IMR-90 (cell line): ENCODE data around the gene COL8A1. TPM values are rescaled to one million over a fixed set of nuclear protein-coding genes. Genes with fewer than 3 reads are reported as not detected.

Experiments used
- ATAC-seq: fragments of 200-7000 bp; cut with Tn5 transposase; 2 replicates; pipeline ENCODE4 v1.9.1; 2020; ENCODE audit warnings: low read depth, mild to moderate bottlenecking, moderate library complexity
- BruUV-seq: library from RNA; stranded (reverse); fragments of 400-500 nt; replicated peaks from 2 replicates; lab custom pipeline; 2021; lab: Mats Ljungman, UMichigan
- CTCF ChIA-PET: fragments of 300-600 bp; formaldehyde crosslinking; extraction: SDS; loops from one replicate; lab custom pipeline; 2021; ENCODE audit warnings: antibody characterized with exemption; lab: Yijun Ruan, JAX
- POLR2A ChIA-PET: fragments of 300-600 bp; sonication (Branson Sonifier 250); formaldehyde crosslinking; loops from one replicate; lab custom pipeline; 2022; ENCODE audit warnings: antibody characterized with exemption; ENCODE audit not compliant: unreplicated experiment; lab: Charles Lee
- DNase-seq: peaks from one replicate; pipeline ENCODE4 v3.0.0; 2013
- H2AFZ ChIP-seq: replicated peaks from 2 replicates; pipeline ENCODE3; 2013; ENCODE audit warnings: low read length, mild to moderate bottlenecking; ENCODE audit not compliant: poor library complexity
- H2AK5ac ChIP-seq: 2 replicates; pipeline ENCODE4 v1.6.1; 2013; ENCODE audit warnings: low read depth, low read length, inconsistent platforms
- H2AK9ac ChIP-seq: replicated peaks from 2 replicates; pipeline ENCODE3; 2013; ENCODE audit warnings: mild to moderate bottlenecking, low read depth, low read length, moderate library complexity; ENCODE audit not compliant: poor library complexity
- H2BK120ac ChIP-seq: 2 replicates; pipeline ENCODE4 v1.6.1; 2013; ENCODE audit warnings: low read depth, low read length, inconsistent platforms
- H2BK15ac ChIP-seq: 3 replicates; pipeline ENCODE4 v1.6.1; 2013; ENCODE audit warnings: low read depth, low read length, inconsistent platforms
- H2BK20ac ChIP-seq: 2 replicates; pipeline ENCODE4 v1.6.1; 2013; ENCODE audit warnings: low read depth, mild to moderate bottlenecking, inconsistent platforms, low read length, moderate library complexity
- H2BK5ac ChIP-seq: 2 replicates; pipeline ENCODE4 v1.6.1; 2013; ENCODE audit warnings: mild to moderate bottlenecking, low read depth, low read length, inconsistent platforms; ENCODE audit not compliant: poor library complexity, severe bottlenecking
- H3K14ac ChIP-seq: replicated peaks from 2 replicates; pipeline ENCODE4 v1.6.1; 2013; ENCODE audit warnings: low read depth, low read length, inconsistent platforms
- H3K18ac ChIP-seq: 2 replicates; pipeline ENCODE4 v1.6.1; 2013; ENCODE audit warnings: low read depth, low read length, control low read depth
- H3K23ac ChIP-seq: 2 replicates; pipeline ENCODE4 v1.6.1; 2013; ENCODE audit warnings: low read depth, low read length, inconsistent platforms
- H3K27ac ChIP-seq: 2 replicates; pipeline ENCODE4 v1.5.1; 2013; ENCODE audit warnings: mild to moderate bottlenecking, control low read depth, low read length; ENCODE audit not compliant: insufficient read depth
- H3K27me3 ChIP-seq: 2 replicates; pipeline ENCODE4 v1.6.1; 2013; ENCODE audit warnings: low read length; ENCODE audit not compliant: control insufficient read depth, insufficient read depth
- H3K36me3 ChIP-seq: 2 replicates; pipeline ENCODE4 v1.6.1; 2013; ENCODE audit warnings: low read length, mixed read lengths; ENCODE audit not compliant: control insufficient read depth, insufficient read depth
- H3K4ac ChIP-seq: 2 replicates; pipeline ENCODE4 v1.6.1; 2013; ENCODE audit warnings: low read depth, low read length, inconsistent platforms
- H3K4me1 ChIP-seq: 2 replicates; pipeline ENCODE4 v1.6.1; 2013; ENCODE audit warnings: low read length, mixed read lengths; ENCODE audit not compliant: control insufficient read depth, insufficient read depth
- H3K4me2 ChIP-seq: 2 replicates; pipeline ENCODE4 v1.6.1; 2013; ENCODE audit warnings: low read depth, mild to moderate bottlenecking, control low read depth, low read length, moderate library complexity
- H3K4me3 ChIP-seq: 2 replicates; pipeline ENCODE4 v1.5.1; 2013; ENCODE audit warnings: low read depth, mild to moderate bottlenecking, control low read depth, low read length, moderate library complexity; ENCODE audit not compliant: insufficient read depth
- H3K56ac ChIP-seq: 2 replicates; pipeline ENCODE4 v1.6.1; 2013; ENCODE audit warnings: low read length, inconsistent platforms; ENCODE audit not compliant: insufficient read depth; ENCODE audit errors: extremely low read depth
- H3K79me1 ChIP-seq, 2 experiments: 2 replicates each; pipeline ENCODE4 v1.6.1; 2013; ENCODE audit warnings: low read length in 2 of 2, inconsistent platforms in 1 of 2, low read depth in 1 of 2
- H3K9ac ChIP-seq: 2 replicates; pipeline ENCODE4 v1.6.1; 2013; ENCODE audit warnings: low read depth, low read length, control low read depth
- H3K9me1 ChIP-seq: 2 replicates; pipeline ENCODE4 v1.6.1; 2013; ENCODE audit warnings: low read length, inconsistent platforms; ENCODE audit not compliant: insufficient read depth
- H3K9me3 ChIP-seq: 2 replicates; pipeline ENCODE4 v1.6.1; 2013; ENCODE audit warnings: low read length; ENCODE audit not compliant: control insufficient read depth, insufficient read depth
- H4K20me1 ChIP-seq: 2 replicates; pipeline ENCODE4 v1.6.1; 2013; ENCODE audit warnings: low read length, inconsistent platforms; ENCODE audit not compliant: insufficient read depth
- H4K5ac ChIP-seq: 2 replicates; pipeline ENCODE4 v1.6.1; 2013; ENCODE audit warnings: mild to moderate bottlenecking, low read depth, low read length, control low read depth
- H4K8ac ChIP-seq, 2 experiments: 2 replicates each; pipeline ENCODE4 v1.6.1; 2013; ENCODE audit warnings: low read depth in 2 of 2, low read length in 2 of 2, control low read depth in 1 of 2, inconsistent platforms in 1 of 2
- H4K91ac ChIP-seq: 2 replicates; pipeline ENCODE4 v1.6.1; 2013; ENCODE audit warnings: low read depth, low read length, inconsistent platforms; ENCODE audit not compliant: insufficient read depth
- BHLHE40 ChIP-seq: fragments of 150-350 bp; IDR thresholded peaks from 2 replicates; pipeline ENCODE4 v1.6.1; 2016; ENCODE audit warnings: mild to moderate bottlenecking, low read depth, low read length
- CTCF ChIP-seq: conservative IDR thresholded peaks from 2 replicates; pipeline ENCODE4 v1.5.1; 2012; ENCODE audit warnings: mild to moderate bottlenecking, low read depth, low read length, improper control_type of control experiment
- ELK1 ChIP-seq: fragments of 150-350 bp; IDR thresholded peaks from 2 replicates; pipeline ENCODE4 v1.6.1; 2016; ENCODE audit warnings: low read depth, mild to moderate bottlenecking, low read length, moderate library complexity, borderline replicate concordance
- FOS ChIP-seq: fragments of 150-350 bp; IDR thresholded peaks from 2 replicates; pipeline ENCODE4 v1.6.1; 2016; ENCODE audit warnings: low read depth, low read length
- MAZ ChIP-seq: IDR thresholded peaks from 2 replicates; pipeline ENCODE4 v1.6.1; 2012; ENCODE audit warnings: low read depth, mild to moderate bottlenecking, low read length, improper control_type of control experiment, moderate library complexity, borderline replicate concordance
- MXI1 ChIP-seq: IDR thresholded peaks from 2 replicates; pipeline ENCODE4 v1.6.1; 2012; ENCODE audit warnings: low read depth, mild to moderate bottlenecking, low read length, moderate library complexity, borderline replicate concordance
- RCOR1 ChIP-seq: IDR thresholded peaks from 2 replicates; pipeline ENCODE4 v1.6.1; 2012; ENCODE audit warnings: mild to moderate bottlenecking, low read length, improper control_type of control experiment; ENCODE audit not compliant: insufficient replicate concordance
- USF2 ChIP-seq: fragments of 150-350 bp; IDR thresholded peaks from 2 replicates; pipeline ENCODE4 v1.6.1; 2017; ENCODE audit warnings: mild to moderate bottlenecking, antibody characterized with exemption, low read length, low read depth
- WGBS, 2 experiments: methylation state at CpG; one replicate each; pipeline versions ENCODE4 v1.1.5 to v1.1.7; 2013; ENCODE audit warnings: missing lambda C conversion rate in 2 of 2; ENCODE audit not compliant: insufficient read length in 1 of 2; ENCODE audit errors: extremely low coverage in 2 of 2; 5-methylcytosine and 5-hydroxymethylcytosine counted together
- dilution Hi-C: fragments of 300-500 bp; cut with HindIII; formaldehyde crosslinking; loops from one replicate; pipeline ENCODE4 v1.14.3; 2018; ENCODE audit warnings: low sequenced_read_pairs; ENCODE audit not compliant: unreplicated experiment
- in situ Hi-C: fragments of 300-500 bp; cut with MboI; formaldehyde crosslinking; loops from 3 replicates; pipeline ENCODE4 v1.14.3; 2019; ENCODE audit warnings: low sequenced_read_pairs, inconsistent platforms, mixed read lengths
- intact Hi-C: fragments of 100-400 bp; cut with micrococcal nuclease; formaldehyde crosslinking; loops from 2 replicates; pipeline ENCODE4 v1.10.0; 2022
- polyA plus RNA-seq, 3 experiments: library from polyadenylated mRNA; depleted of rRNA; stranded (reverse); fragments of >200 nt; gene quantifications; 2 replicates each; pipeline ENCODE4 v1.2.3, GENCODE V29; 2012; ENCODE audit warnings: low replicate concordance in 1 of 3
- total RNA-seq: library from RNA; depleted of rRNA; stranded (reverse); fragments of >200 nt; gene quantifications from 2 replicates; pipeline ENCODE4 v1.2.3, GENCODE V29; 2012

The COL8A1 gene
- total and polyA plus RNA-seq, 2 of the 4 experiments (the other 2 are of a cell fraction), result 119 to 151 TPM

GRCh38 chr3:99699841-99700240 is 61.4 kb downstream of the COL8A1 start:
- H3K9me1 ChIP-seq, result peaks cover 16% of the 10 kb centered on the region
- 88% methylated on average over 3 of the region's 9 CpGs; no CpG with 5 or more reads in 1 of the 2 experiments for WGBS, 2 experiments
- TF ChIP-seq CTCF (no peak), USF2 (no peak), ELK1 (no peak), BHLHE40 (peak; percentile 37; the same call in 1 of the 2 replicates), MAZ (0 out of 2 replicates have a peak, but pooled peaks have one; percentile 36), MXI1 (no peak), FOS (peak; percentile 89), RCOR1 (no peak)
- in situ Hi-C loops, result no loop called here
- no peak overlapping the region for H3K14ac ChIP-seq
- H3K4me2 ChIP-seq, result peak overlapping the region; percentile 28; the same call in 1 of the 2 replicates
- H2BK15ac ChIP-seq, result no peak overlapping the region
- H2BK120ac ChIP-seq, result no peak overlapping the region; the same call in 1 of the 2 replicates
- 0 out of 2 replicates have a peak overlapping the region, but pooled peaks have one; percentile 30 for H2BK20ac ChIP-seq
- ATAC-seq (peak; percentile 85), DNase-seq (peak; percentile 78)
- no peak overlapping the region for H3K4ac ChIP-seq
- H3K4me1 ChIP-seq, result peaks cover 12% of the 10 kb centered on the region
- no peak overlapping the region for H3K9ac ChIP-seq
- peak overlapping the region; percentile 83 for H2BK5ac ChIP-seq
- H3K18ac ChIP-seq, result peak overlapping the region; percentile 84; the same call in 1 of the 2 replicates
- BruUV-seq, result no TSS peak
- intact Hi-C loops, result no loop called here
- H3K23ac ChIP-seq, result no peak overlapping the region
- H4K8ac ChIP-seq, result peak overlapping the region in 1 of 2 experiments; percentile 34; a peak in 1 of 4 replicates
- no peak overlapping the region for H3K4me3 ChIP-seq
- H2AK5ac ChIP-seq, result 0 out of 2 replicates have a peak overlapping the region, but pooled peaks have one; percentile 90
- no peak overlapping the region for H4K91ac ChIP-seq
- ChIA-PET POLR2A (no interaction called here), CTCF (interaction anchor here (0.7 kb wide), 1 partner anchor 32 kb away, joined by 5 read pairs; no protein-coding TSS in a partner anchor)
- H3K27ac ChIP-seq, result no peak overlapping the region
- H3K36me3 ChIP-seq, result peaks cover 7% of the 10 kb centered on the region
- no peak overlapping the region for H2AK9ac ChIP-seq
- dilution Hi-C loops, result no loop called here
- H3K56ac ChIP-seq, result no peak overlapping the region; the same call in 1 of the 2 replicates
- H3K27me3 ChIP-seq, result no peaks in the 10 kb centered on the region
- H4K20me1 ChIP-seq, result 0 out of 2 replicates have a peak, but pooled peaks cover 3% of the 10 kb centered on the region
- peaks cover 11 to 28% of the 10 kb centered on the region in 2 experiments for H3K79me1 ChIP-seq
- H3K9me3 ChIP-seq, result peaks cover 3% of the 10 kb centered on the region; the same call in 1 of the 2 replicates
- H4K5ac ChIP-seq, result no peak overlapping the region
- H2AFZ ChIP-seq, result no peak overlapping the region
